ENCODE measurements around the gene COPZ1. TPM values are rescaled to one million over a fixed set of nuclear protein-coding genes. Genes with fewer than 3 reads are reported as not detected.
A peak's percentile ranks its signal among the peaks of the same experiment; 100 is the strongest.

Gene COPZ1
- total RNA-seq, 1 experiment from 2014 or later, result 207 TPM

DNA sequence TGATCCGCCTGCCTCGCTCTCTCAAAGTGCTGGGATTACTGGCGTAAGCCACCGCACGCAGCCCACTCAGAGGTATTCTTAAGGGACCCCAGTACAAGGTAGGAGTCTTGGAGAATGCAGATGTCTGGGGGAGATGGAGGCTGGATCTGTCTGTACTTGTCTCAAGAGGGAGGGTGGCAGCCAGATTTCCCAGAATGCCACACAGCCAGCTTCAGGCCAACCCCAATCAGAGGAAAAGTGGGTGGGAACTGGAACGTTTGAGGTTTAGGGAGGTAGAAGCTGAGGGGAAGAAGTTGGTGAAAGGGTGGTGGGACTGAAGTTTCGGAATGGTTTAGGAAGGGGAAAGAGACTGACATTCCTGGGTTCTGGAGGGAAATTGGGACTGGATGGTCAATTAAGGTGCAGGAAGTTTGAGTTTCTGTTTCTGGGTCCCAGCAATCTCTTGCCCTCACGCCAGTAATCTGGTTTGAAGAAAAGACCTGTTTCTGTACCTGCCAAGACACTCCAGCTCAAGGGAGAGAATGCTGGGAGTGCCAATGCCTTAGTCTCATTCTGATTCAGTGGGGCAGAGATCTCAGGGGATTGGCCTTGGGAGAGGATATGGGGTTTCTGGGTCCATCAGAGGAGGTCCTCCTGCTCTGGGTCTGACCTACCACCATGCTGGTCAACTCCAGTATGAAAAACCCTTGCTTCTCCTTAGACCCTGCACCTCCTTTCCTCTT is 67.7 kb downstream of the COPZ1 start:
- Mint-ChIP-seq H3K27ac (ENCODE audit: low read depth, unreplicated experiment) (peak overlapping the region; percentile 31), H3K36me3 (ENCODE audit: insufficient read depth, unreplicated experiment) (peaks cover 35% of the 10 kb centered on the region), H3K4me3 (ENCODE audit: unreplicated experiment) (no peak overlapping the region), H3K27me3 (ENCODE audit: insufficient read depth, unreplicated experiment) (no peaks in the 10 kb centered on the region), H3K4me1 (ENCODE audit: insufficient read depth, unreplicated experiment) (peaks cover 36% of the 10 kb centered on the region), H3K9me3 (ENCODE audit: unreplicated experiment) (no peaks in the 10 kb centered on the region)
- ChIA-PET CTCF (interaction anchor here (0.6 to 4.1 kb wide), 21 partner anchors 8 to 387 kb away, joined by 3 to 80 read pairs (median 5); partner anchors contain the start of gene ZNF385A), POLR2A (interaction anchor here (0.6 to 1.9 kb wide), 5 partner anchors 12 to 718 kb away, joined by 3 to 5 read pairs (median 3); no protein-coding TSS in a partner anchor)
- DNase-seq (ENCODE audit: unreplicated experiment), result peak; percentile 28
- TF ChIP-seq, protein P1, sequence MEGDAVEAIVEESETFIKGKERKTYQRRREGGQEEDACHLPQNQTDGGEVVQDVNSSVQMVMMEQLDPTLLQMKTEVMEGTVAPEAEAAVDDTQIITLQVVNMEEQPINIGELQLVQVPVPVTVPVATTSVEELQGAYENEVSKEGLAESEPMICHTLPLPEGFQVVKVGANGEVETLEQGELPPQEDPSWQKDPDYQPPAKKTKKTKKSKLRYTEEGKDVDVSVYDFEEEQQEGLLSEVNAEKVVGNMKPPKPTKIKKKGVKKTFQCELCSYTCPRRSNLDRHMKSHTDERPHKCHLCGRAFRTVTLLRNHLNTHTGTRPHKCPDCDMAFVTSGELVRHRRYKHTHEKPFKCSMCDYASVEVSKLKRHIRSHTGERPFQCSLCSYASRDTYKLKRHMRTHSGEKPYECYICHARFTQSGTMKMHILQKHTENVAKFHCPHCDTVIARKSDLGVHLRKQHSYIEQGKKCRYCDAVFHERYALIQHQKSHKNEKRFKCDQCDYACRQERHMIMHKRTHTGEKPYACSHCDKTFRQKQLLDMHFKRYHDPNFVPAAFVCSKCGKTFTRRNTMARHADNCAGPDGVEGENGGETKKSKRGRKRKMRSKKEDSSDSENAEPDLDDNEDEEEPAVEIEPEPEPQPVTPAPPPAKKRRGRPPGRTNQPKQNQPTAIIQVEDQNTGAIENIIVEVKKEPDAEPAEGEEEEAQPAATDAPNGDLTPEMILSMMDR (IDR thresholded peaks at IDR 0.05; ENCODE audit: unreplicated experiment), result no peak
- BruUV-seq (replicated peaks), result no TSS peak
- intact Hi-C loops (cut with micrococcal nuclease), result no loop called here

DNA sequence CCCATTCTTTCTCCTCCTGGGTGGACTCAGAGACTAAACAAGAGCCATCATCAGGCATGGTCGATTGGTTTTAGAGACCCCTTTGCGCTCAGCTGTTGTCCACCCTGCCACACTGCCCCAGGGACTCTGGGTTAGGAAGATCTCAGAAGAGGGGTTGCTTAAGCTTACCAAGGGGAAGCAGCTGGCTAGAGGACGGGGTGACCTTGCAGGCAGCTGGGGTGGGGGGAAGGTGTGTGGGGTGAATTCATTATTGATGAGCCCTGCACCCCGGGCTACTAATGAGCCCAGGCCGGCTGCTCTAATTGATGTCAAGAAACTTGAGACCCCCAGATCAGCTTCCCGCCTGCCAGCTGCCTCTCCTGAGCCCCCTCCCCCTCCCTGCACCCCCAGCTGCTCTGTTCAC is 68.3 kb downstream of the COPZ1 start:
- POLR2A ChIA-PET, result interaction anchor here (0.9 to 1.9 kb wide), 4 partner anchors 12 to 44 kb away, joined by 3 to 5 read pairs (median 4); no protein-coding TSS in a partner anchor
- CTCF ChIA-PET, result interaction anchor here (0.6 to 4.1 kb wide), 31 partner anchors 9 to 388 kb away, joined by 3 to 80 read pairs (median 4); partner anchors contain the start of genes GTSF1 and ZNF385A

DNA sequence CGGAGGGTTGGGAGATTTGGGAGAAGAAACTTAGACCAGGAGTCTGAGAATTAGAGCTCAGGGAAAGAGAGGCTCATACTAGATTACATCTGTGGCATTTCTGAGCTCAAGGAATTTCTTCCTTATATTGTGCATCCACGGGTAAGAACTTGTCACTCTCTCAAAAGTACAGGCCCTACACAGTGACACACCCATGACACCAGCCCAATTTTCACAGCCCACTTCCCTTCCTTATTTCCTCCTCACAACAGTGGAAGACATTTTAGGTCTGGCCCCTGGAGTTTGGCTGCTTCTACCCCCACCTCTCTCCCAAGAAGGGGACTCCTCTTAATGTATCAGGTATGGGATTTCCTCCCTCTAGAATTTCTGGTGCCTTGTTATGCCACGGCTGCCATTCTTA is 68.8 kb downstream of the COPZ1 start:
- intact Hi-C loops (cut with micrococcal nuclease), result loop anchor here (1.0 kb wide), 2 partner anchors 14 to 23 kb away; no protein-coding TSS in a partner anchor
- Mint-ChIP-seq H3K27me3 (ENCODE audit: insufficient read depth, unreplicated experiment) (no peaks in the 10 kb centered on the region), H3K4me1 (ENCODE audit: insufficient read depth, unreplicated experiment) (peaks cover 25% of the 10 kb centered on the region), H3K4me3 (ENCODE audit: unreplicated experiment) (no peak overlapping the region), H3K36me3 (ENCODE audit: insufficient read depth, unreplicated experiment) (peaks cover 46% of the 10 kb centered on the region), H3K9me3 (ENCODE audit: unreplicated experiment) (no peaks in the 10 kb centered on the region), H3K27ac (ENCODE audit: low read depth, unreplicated experiment) (no peak overlapping the region)
- CTCF ChIA-PET, result interaction anchor here (0.6 to 4.1 kb wide), 29 partner anchors 9 to 388 kb away, joined by 3 to 80 read pairs (median 4); partner anchors contain the start of genes GTSF1 and ZNF385A
- TF ChIP-seq, protein P1 (IDR thresholded peaks at IDR 0.05; ENCODE audit: unreplicated experiment), result no peak
- no TSS peak for BruUV-seq (replicated peaks)
- POLR2A ChIA-PET, result interaction anchor here (0.9 to 1.9 kb wide), 2 partner anchors 14 to 24 kb away, joined by 3 to 5 read pairs; no protein-coding TSS in a partner anchor
- DNase-seq (ENCODE audit: unreplicated experiment), result no peak

More for the DNA sequence above, 68.3 kb downstream of the COPZ1 start:
- BruUV-seq (replicated peaks), result no TSS peak
- Mint-ChIP-seq H3K27ac (ENCODE audit: low read depth, unreplicated experiment) (peak overlapping the region; percentile 31), H3K4me1 (ENCODE audit: insufficient read depth, unreplicated experiment) (peaks cover 30% of the 10 kb centered on the region), H3K36me3 (ENCODE audit: insufficient read depth, unreplicated experiment) (peaks cover 40% of the 10 kb centered on the region), H3K27me3 (ENCODE audit: insufficient read depth, unreplicated experiment) (no peaks in the 10 kb centered on the region), H3K4me3 (ENCODE audit: unreplicated experiment) (no peak overlapping the region), H3K9me3 (ENCODE audit: unreplicated experiment) (no peaks in the 10 kb centered on the region)
- TF ChIP-seq, protein P1 (IDR thresholded peaks at IDR 0.05; ENCODE audit: unreplicated experiment), result no peak
- intact Hi-C loops (cut with micrococcal nuclease), result no loop called here
- no peak for DNase-seq (ENCODE audit: unreplicated experiment)

DNA sequence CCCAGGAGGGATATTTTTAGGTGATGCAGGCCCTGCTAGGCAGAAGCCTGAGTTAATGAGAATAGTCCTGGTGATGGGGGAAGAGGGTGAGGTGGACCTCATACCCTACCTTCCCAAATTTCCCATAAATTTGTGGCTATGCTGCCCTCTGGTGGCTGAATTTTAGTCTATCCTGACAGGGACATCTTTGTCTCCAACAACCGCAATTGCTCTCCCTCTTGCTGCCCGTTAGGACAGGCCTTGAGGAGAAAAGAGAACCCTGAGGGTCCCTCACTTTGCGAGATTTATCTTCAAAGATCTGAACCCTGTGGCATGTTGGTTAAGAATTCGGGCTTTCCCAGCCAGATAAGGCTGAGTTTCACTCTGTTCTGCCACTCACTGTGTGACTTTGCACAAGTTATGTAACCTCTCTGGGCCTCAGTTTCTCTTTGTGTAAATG is 69.4 kb downstream of the COPZ1 start:
- no peaks in the 10 kb centered on the region for H3K9me3 Mint-ChIP-seq (ENCODE audit: unreplicated experiment)

More for the DNA sequence above, 69.4 kb downstream of the COPZ1 start:
- no peaks in the 10 kb centered on the region for H3K27me3 Mint-ChIP-seq (ENCODE audit: insufficient read depth, unreplicated experiment)
- POLR2A ChIA-PET, result interaction anchor here (0.9 to 1.9 kb wide), 2 partner anchors 15 to 24 kb away, joined by 3 to 5 read pairs; no protein-coding TSS in a partner anchor
- TF ChIP-seq, protein P1 (IDR thresholded peaks at IDR 0.05; ENCODE audit: unreplicated experiment), result peak; percentile 62
- no peak overlapping the region for H3K4me3 Mint-ChIP-seq (ENCODE audit: unreplicated experiment)
- no peak overlapping the region for H3K27ac Mint-ChIP-seq (ENCODE audit: low read depth, unreplicated experiment)
- DNase-seq (ENCODE audit: unreplicated experiment), result peak; percentile 75
- intact Hi-C loops (cut with micrococcal nuclease), result loop anchor here (1.0 kb wide), 2 partner anchors 15 to 24 kb away; no protein-coding TSS in a partner anchor
- peaks cover 51% of the 10 kb centered on the region for H3K36me3 Mint-ChIP-seq (ENCODE audit: insufficient read depth, unreplicated experiment)
- CTCF ChIA-PET, result interaction anchor here (1.0 to 4.1 kb wide), 9 partner anchors 10 to 100 kb away, joined by 3 to 80 read pairs (median 7); partner anchors contain the start of gene ZNF385A
- BruUV-seq (replicated peaks), result no TSS peak
- peaks cover 29% of the 10 kb centered on the region for H3K4me1 Mint-ChIP-seq (ENCODE audit: insufficient read depth, unreplicated experiment)
